Parathyroid adenoma (tissue), 2 donors: ENCODE data around the gene IDH3A.

ENCODE experiments used
- H2AFZ ChIP-seq: fragments of 300-600 bp; sonication (generic); one replicate; pipeline ENCODE4 v1.7.0; 2017; ENCODE audit warnings: antibody characterized with exemption, mild to moderate bottlenecking
- H3K27ac ChIP-seq: fragments of 300-600 bp; sonication (generic); one replicate; pipeline ENCODE4 v1.7.0; 2017
- H3K27me3 ChIP-seq: fragments of 300-600 bp; sonication (generic); one replicate; pipeline ENCODE4 v1.7.0; 2017; ENCODE audit warnings: low read length; ENCODE audit not compliant: control insufficient read depth, insufficient read depth
- H3K36me3 ChIP-seq: fragments of 300-600 bp; sonication (generic); one replicate; pipeline ENCODE4 v1.7.0; 2017; ENCODE audit warnings: low read length; ENCODE audit not compliant: control insufficient read depth, insufficient read depth
- H3K4me1 ChIP-seq: fragments of 300-600 bp; sonication (generic); one replicate; pipeline ENCODE4 v1.7.0; 2017; ENCODE audit warnings: control low read depth
- H3K4me2 ChIP-seq: fragments of 300-600 bp; sonication (generic); one replicate; pipeline ENCODE4 v1.7.0; 2017; ENCODE audit warnings: low read length
- H3K4me3 ChIP-seq: fragments of 300-600 bp; sonication (generic); one replicate; pipeline ENCODE4 v1.7.0; 2017; ENCODE audit warnings: low read depth, low read length
- H3K79me2 ChIP-seq: fragments of 300-600 bp; sonication (generic); one replicate; pipeline ENCODE4 v1.7.0; 2017; ENCODE audit warnings: control low read depth
- H3K9ac ChIP-seq: fragments of 300-600 bp; sonication (generic); one replicate; pipeline ENCODE4 v1.7.0; 2017; ENCODE audit warnings: mild to moderate bottlenecking
- H3K9me3 ChIP-seq: fragments of 300-600 bp; sonication (generic); one replicate; pipeline ENCODE4 v1.7.0; 2017; ENCODE audit warnings: low read length; ENCODE audit not compliant: control insufficient read depth
- CTCF ChIP-seq: fragments of 300-600 bp; sonication (generic); IDR thresholded peaks from one replicate; pipeline ENCODE4 v1.7.0; 2017; ENCODE audit warnings: antibody characterized with exemption, mild to moderate bottlenecking
- donor health status: primary hyperparathyroidism.

IDH3A gene

GRCh38 chr15:78205856-78206255 lies 56.7 kb downstream of the IDH3A start:
- Histone ChIP-seq H3K9me3 (no peaks in the 10 kb centered on the region), H3K4me1 (peaks cover 14% of the 10 kb centered on the region), H3K79me2 (no peaks in the 10 kb centered on the region), H3K27ac (no peak overlapping the region), H3K27me3 (no peaks in the 10 kb centered on the region), H3K4me3 (no peak overlapping the region), H3K9ac (no peak overlapping the region), H2AFZ (no peak overlapping the region), H3K4me2 (no peak overlapping the region), H3K36me3 (no peaks in the 10 kb centered on the region)
- TF ChIP-seq CTCF, result no peak

- Histone ChIP-seq H3K27me3 (no peaks in the 10 kb centered on the region), H2AFZ (peak overlapping the region; percentile 42), H3K9ac (no peak overlapping the region), H3K4me2 (no peak overlapping the region), H3K79me2 (no peaks in the 10 kb centered on the region), H3K36me3 (no peaks in the 10 kb centered on the region), H3K27ac (no peak overlapping the region), H3K4me3 (no peak overlapping the region), H3K9me3 (no peaks in the 10 kb centered on the region), H3K4me1 (peaks cover 17% of the 10 kb centered on the region)
- no peak for TF ChIP-seq CTCF
Measured at GRCh38 chr15:78206326-78207109, 57.4 kb downstream of the IDH3A start.

- H3K4me3 ChIP-seq, result no peak overlapping the region
- no peak overlapping the region for H3K27ac ChIP-seq
- peak overlapping the region; percentile 42 for H2AFZ ChIP-seq
Measured at GRCh38 chr15:78207110-78207458, 57.9 kb downstream of the IDH3A start.

GRCh38 chr15:78207641-78208340 lies 58.6 kb downstream of the IDH3A start:
- Histone ChIP-seq H3K4me1 (peaks cover 17% of the 10 kb centered on the region), H3K4me2 (no peak overlapping the region), H3K9me3 (no peaks in the 10 kb centered on the region), H3K27ac (no peak overlapping the region), H3K79me2 (no peaks in the 10 kb centered on the region), H3K4me3 (no peak overlapping the region), H3K9ac (no peak overlapping the region), H3K36me3 (no peaks in the 10 kb centered on the region), H2AFZ (no peak overlapping the region), H3K27me3 (no peaks in the 10 kb centered on the region)
- TF ChIP-seq CTCF, result no peak

More at GRCh38 chr15:78207110-78207458, 57.9 kb downstream of the IDH3A start:
- no peaks in the 10 kb centered on the region for H3K27me3 ChIP-seq
- H3K36me3 ChIP-seq, result no peaks in the 10 kb centered on the region
- H3K4me2 ChIP-seq, result no peak overlapping the region
- peaks cover 17% of the 10 kb centered on the region for H3K4me1 ChIP-seq
- no peak overlapping the region for H3K9ac ChIP-seq
- H3K79me2 ChIP-seq, result no peaks in the 10 kb centered on the region
- no peak for TF ChIP-seq CTCF
- no peaks in the 10 kb centered on the region for H3K9me3 ChIP-seq
